Measurements from ENCODE around the gene GTF2H1.
A peak's percentile ranks its signal among the peaks of the same experiment; 100 is the strongest.

- TF ChIP-seq CTCF (IDR thresholded peaks at IDR 0.05) (peak in 1 of 5 experiments; percentile 2), POLR2AphosphoS5 (IDR thresholded peaks at IDR 0.05) (peak; percentile 95 to 98 (median 96)), POLR2A (IDR thresholded peaks at IDR 0.05) (peak; percentile 97)
Measured at GRCh38 chr11:18321969-18322711, at the start of gene GTF2H1, which contains the start of gene HPS5.

Data from transverse colon (tissue), 4 donors.